Breast epithelium (tissue), 4 donors: ENCODE results near the gene ZSWIM6. TPM values are rescaled to one million over a fixed set of nuclear protein-coding genes. Genes with fewer than 3 reads are reported as not detected.

Experiments used
- DNase-seq, 2 donors: peaks; one replicate each; pipeline ENCODE4 v3.0.0-alpha.2; 2019; ENCODE audit warnings: low spot score in 2 of 2
- H3K27ac ChIP-seq, 2 donors: fragments of 200-600 bp; sonication (generic) in 1 of 2; one replicate each; pipeline ENCODE4 v1.5.1; 2016 to 2019; ENCODE audit warnings: mild to moderate bottlenecking in 1 of 2
- H3K27me3 ChIP-seq, 2 donors: fragments of 200-600 bp; sonication (generic) in 1 of 2; one replicate each; pipeline versions ENCODE4 v1.5.1 to v1.6.0; 2017 to 2019; ENCODE audit warnings: control low read depth in 1 of 2, mild to moderate bottlenecking in 1 of 2
- H3K36me3 ChIP-seq: fragments of 200-600 bp; one replicate; pipeline ENCODE4 v1.5.1; 2019
- H3K4me1 ChIP-seq, 2 donors: fragments of 200-600 bp; sonication (generic); one replicate each; pipeline ENCODE4 v1.5.1; 2016 to 2019; ENCODE audit warnings: control low read depth in 1 of 2
- H3K4me3 ChIP-seq, 3 donors: fragments of 200-600 bp; sonication (generic); 1 replicate in 2 of 3; 2 replicates in 1 of 3; pipeline ENCODE4 v1.5.1; 2016 to 2019; ENCODE audit warnings: mild to moderate bottlenecking in 3 of 3, moderate library complexity in 2 of 3
- H3K9me3 ChIP-seq, 2 donors: fragments of 200-600 bp; sonication (generic) in 1 of 2; one replicate each; pipeline ENCODE4 v1.5.1; 2016 to 2019; ENCODE audit warnings: control low read depth in 1 of 2
- CTCF ChIP-seq, 3 donors: fragments of 450-650 bp; IDR thresholded peaks; one replicate each; pipeline ENCODE4 v1.5.1; 2016 to 2017; ENCODE audit warnings: antibody characterized with exemption in 3 of 3, mild to moderate bottlenecking in 3 of 3, moderate library complexity in 3 of 3
- POLR2A ChIP-seq: fragments of 450-650 bp; IDR thresholded peaks from one replicate; pipeline ENCODE4 v1.6.1; 2016; ENCODE audit warnings: antibody characterized with exemption, mild to moderate bottlenecking, moderate library complexity
- POLR2AphosphoS5 ChIP-seq, 3 donors: sonication (generic); formaldehyde crosslinking; IDR thresholded peaks; one replicate each; pipeline ENCODE4 v1.6.1; 2017; ENCODE audit warnings: antibody characterized with exemption in 3 of 3
- intact Hi-C: fragments of 100-400 bp; cut with DNase I; formaldehyde crosslinking; loops from one replicate; pipeline ENCODE4 v1.15.1; 2023; ENCODE audit warnings: low total_unique reads
- total RNA-seq, 3 donors: library from RNA; depleted of rRNA; stranded (reverse); fragments of >200 nt; gene quantifications; one replicate each; pipeline ENCODE4 v1.1.0, GENCODE V29; 2016

ZSWIM6 gene
- total RNA-seq, 3 donors from 2014 or later = 10.2 to 16.8 (median 11.2) TPM

- H3K27me3 ChIP-seq = no peaks in the 10 kb centered on the region
- H3K9me3 ChIP-seq = peaks cover 6 to 7% of the 10 kb centered on the region in 2 donors
- H3K36me3 ChIP-seq = no peaks in the 10 kb centered on the region
- no peak for DNase-seq
- no peaks in the 10 kb centered on the region for H3K4me1 ChIP-seq
- TF ChIP-seq CTCF (IDR thresholded peaks at IDR 0.05) (no peak), POLR2A (no peak), POLR2AphosphoS5 (IDR thresholded peaks at IDR 0.05) (peak in 1 of 3 donors; percentile 21)
- intact Hi-C loops = no loop called here
- peak overlapping the region; percentile 60 to 64 for H3K27ac ChIP-seq
- H3K4me3 ChIP-seq = no peak overlapping the region
Observed at GRCh38 chr5:61449804-61450492, 117.9 kb downstream of the ZSWIM6 start.

- H3K4me1 ChIP-seq = no peaks in the 10 kb centered on the region
Observed at GRCh38 chr5:61450493-61451279, 118.6 kb downstream of the ZSWIM6 start.

GRCh38 chr5:61455179-61456006, 123.3 kb downstream of the ZSWIM6 start:
- H3K27me3 ChIP-seq = no peaks in the 10 kb centered on the region

More at GRCh38 chr5:61450493-61451279, 118.6 kb downstream of the ZSWIM6 start:
- H3K27ac ChIP-seq = peak overlapping the region; percentile 60 to 64
- H3K4me3 ChIP-seq = no peak overlapping the region
- H3K27me3 ChIP-seq = no peaks in the 10 kb centered on the region
- DNase-seq = no peak
- H3K9me3 ChIP-seq = peaks cover 6 to 7% of the 10 kb centered on the region in 2 donors
- H3K36me3 ChIP-seq = no peaks in the 10 kb centered on the region
- TF ChIP-seq CTCF (IDR thresholded peaks at IDR 0.05) = no peak
- no peak for TF ChIP-seq POLR2A
- no peak for TF ChIP-seq POLR2AphosphoS5 (IDR thresholded peaks at IDR 0.05)
- intact Hi-C loops = no loop called here

GRCh38 chr5:61460471-61460870, 128.4 kb downstream of the ZSWIM6 start:
- TF ChIP-seq CTCF (IDR thresholded peaks at IDR 0.05) (no peak), POLR2A (no peak), POLR2AphosphoS5 (IDR thresholded peaks at IDR 0.05) (no peak)
- Histone ChIP-seq H3K36me3 (no peaks in the 10 kb centered on the region), H3K4me3 (no peak overlapping the region), H3K27me3 (no peaks in the 10 kb centered on the region), H3K27ac (no peak overlapping the region), H3K9me3 (no peaks in the 10 kb centered on the region), H3K4me1 (no peaks in the 10 kb centered on the region)
- intact Hi-C loops = loop anchor here (5.0 kb wide), 1 partner anchor 582 kb away; no protein-coding TSS in a partner anchor
- DNase-seq = no peak

More at GRCh38 chr5:61455179-61456006, 123.3 kb downstream of the ZSWIM6 start:
- TF ChIP-seq CTCF (IDR thresholded peaks at IDR 0.05) = no peak
- no peak for TF ChIP-seq POLR2A
- no peak for TF ChIP-seq POLR2AphosphoS5 (IDR thresholded peaks at IDR 0.05)
- Histone ChIP-seq H3K4me1 (no peaks in the 10 kb centered on the region), H3K27ac (no peak overlapping the region), H3K36me3 (no peaks in the 10 kb centered on the region), H3K4me3 (no peak overlapping the region), H3K9me3 (no peaks in the 10 kb centered on the region)
- DNase-seq = no peak
- intact Hi-C loops = no loop called here
